Erythroblast (primary cell): ENCODE measurements around the gene UACA.
"Not testable (repeated sequence)": the region's sequence is repeated elsewhere in the genome, so short reads cannot be mapped to it uniquely, and the experiment has no call there.

ENCODE experiments used
- DNase-seq, 2 experiments: peaks; one replicate each; lab custom pipeline; 2025; lab: John Stamatoyannopoulos, UW
- GATA1 ChIP-seq: IDR thresholded peaks from 2 replicates; pipeline ENCODE4 v1.6.1; 2011; ENCODE audit warnings: low read depth, mild to moderate bottlenecking, control low read depth, low read length, moderate library complexity
- POLR2A ChIP-seq: IDR thresholded peaks from 2 replicates; pipeline ENCODE4 v1.6.1; 2011; ENCODE audit warnings: mild to moderate bottlenecking, low read length

Gene UACA

DNA sequence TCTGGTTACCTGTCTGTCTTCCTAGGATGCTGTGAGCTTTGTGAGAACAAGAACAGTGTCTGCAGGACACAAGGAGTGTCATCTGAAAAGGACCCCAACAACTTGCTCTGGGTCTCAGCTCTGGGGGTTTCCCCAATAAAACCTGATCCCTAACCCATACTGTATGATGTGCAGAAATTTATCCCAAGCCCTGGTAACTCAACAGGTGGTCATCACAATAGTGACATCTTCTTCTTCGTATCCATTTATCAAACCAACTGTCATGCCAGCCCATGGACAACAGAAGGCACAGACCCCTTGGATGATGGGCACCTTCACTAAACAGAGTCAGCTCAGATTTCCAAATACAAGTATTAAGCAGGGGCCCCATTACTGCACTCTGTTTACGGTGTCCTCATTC lies 127.5 kb downstream of the UACA start:
- TF ChIP-seq GATA1 (no peak), POLR2A (no peak)
- DNase-seq, result no peak

DNA sequence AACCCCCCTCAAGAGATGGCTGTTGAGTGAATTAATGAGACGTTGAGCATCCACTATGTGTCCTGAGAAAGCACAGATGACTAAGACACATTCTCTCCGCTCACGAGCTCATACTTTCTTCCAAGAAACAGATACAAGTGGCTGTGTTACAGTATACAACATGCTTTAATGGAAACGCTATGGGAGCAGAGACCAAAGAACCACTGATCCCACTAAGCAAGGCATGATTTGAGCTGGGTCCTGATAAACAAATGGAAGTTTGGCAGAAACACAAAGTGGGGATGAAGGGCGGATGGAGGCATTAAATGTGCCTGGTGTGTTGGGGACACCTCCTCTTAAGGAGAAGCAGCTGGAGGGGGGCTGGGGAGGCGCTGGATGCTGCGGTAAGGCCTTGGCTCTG lies 129.4 kb downstream of the UACA start:
- no peak for TF ChIP-seq GATA1
- DNase-seq, result no peak

DNA sequence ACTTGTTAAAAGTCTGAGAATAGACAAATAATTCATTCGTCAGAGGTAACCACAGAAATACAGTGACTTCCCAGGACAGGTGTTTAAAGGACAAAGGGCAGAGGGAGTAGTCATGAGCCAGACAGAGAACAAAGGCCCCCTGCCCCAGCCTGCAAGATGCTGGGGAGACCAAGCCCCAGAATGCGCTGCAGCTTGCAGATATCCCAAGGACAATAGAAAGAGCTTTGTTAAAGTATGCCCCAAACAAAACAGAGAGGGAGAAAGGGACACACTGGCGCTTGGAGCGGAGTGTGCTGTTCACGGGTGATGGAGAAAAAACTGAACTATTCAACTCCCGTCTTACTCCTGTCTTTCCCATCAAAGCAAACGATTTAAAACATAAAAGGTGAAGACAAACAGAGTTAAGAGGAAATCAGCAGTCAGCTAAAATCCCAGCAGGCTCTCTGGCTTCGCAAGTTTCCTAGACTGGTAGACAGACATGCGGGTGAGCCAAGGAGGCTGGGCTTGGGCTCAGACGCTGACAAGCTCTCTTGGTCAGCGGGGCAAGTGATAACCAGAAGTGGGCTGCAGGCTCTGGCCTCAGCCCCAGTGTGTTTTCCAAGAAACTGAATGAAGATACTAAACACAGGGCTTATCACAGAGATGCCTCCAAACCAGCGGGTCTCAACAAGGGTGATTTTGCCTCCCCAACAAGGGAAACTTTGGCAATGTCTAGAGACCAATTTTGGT lies 130.1 kb downstream of the UACA start:
- TF ChIP-seq POLR2A (no peak), GATA1 (no peak)
- DNase-seq, result peak; percentile 71 to 92

DNA sequence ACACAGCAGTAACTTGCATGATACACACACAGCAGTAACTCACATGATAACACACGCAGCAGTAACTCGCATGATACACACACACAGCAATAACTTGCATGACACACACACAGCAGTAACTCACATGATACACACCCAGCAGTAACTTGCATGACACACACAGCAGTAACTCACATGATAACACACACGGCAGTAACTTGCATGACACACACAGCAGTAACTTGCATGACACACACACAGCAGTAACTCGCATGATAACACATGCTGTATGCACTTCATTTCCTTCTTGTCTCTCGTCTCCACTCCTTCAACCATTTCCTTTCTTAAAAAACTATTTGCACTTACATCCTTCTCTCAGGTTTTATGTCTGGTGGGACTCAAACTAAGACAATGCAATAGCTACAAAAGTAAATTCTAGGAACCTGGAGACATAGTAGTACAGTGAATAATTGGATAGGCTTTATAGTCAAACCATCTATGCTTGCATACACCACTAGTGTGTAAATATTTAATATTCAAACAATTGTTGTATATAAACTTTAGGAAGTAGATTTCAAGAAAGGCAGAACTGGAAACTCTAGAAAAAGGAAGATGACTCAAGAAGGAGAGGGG lies 130.8 kb downstream of the UACA start:
- TF ChIP-seq POLR2A, result no peak
- no peak for TF ChIP-seq GATA1
- peak; percentile 36 to 68 for DNase-seq

DNA sequence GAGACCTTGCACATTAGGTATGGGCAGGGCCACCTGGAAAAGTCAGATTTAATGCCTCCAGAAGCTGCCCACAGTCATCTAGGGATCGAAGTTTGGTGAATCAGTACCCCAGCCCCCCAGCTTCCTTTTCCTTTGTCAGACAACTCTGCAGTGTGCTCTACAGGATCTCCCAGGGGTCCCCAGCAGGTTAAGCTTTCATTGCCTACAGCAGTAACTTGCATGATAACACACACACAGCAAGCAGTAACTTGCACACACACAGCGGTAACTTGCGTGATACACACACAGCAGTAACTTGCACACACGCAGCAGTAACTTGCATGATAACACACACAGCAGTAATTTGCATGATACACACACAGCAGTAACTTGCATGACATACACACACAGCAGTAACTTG lies 131.3 kb downstream of the UACA start:
- DNase-seq, result no peak
- no peak for TF ChIP-seq GATA1
- no peak for TF ChIP-seq POLR2A

DNA sequence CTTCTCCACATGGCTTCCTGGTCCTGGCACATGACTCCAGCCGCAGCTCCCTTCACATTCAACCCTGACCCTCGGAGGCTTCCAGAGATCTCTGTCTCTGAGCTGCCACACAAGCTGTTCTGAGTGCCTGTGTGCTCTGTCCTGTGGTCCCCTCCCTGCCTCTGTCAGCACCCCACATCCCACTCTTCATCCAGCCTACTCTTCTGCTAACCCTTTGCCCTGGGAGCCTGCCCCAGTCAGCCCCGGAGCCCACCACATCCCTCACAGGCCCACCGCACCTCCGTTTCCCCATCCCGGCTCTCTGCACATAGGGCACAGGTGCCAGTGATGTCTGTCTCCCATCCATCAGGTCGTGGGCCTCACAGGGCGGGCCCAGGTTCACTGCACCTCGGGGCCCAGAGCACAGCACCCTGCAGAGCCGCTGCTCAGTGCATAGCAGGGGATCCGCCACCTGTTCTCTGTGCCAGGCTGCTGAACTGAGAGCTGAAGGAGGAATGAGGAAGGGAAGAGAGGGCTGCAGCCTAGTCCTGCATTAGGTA lies 133.6 kb downstream of the UACA start:
- DNase-seq, result no peak
- no peak for TF ChIP-seq POLR2A
- TF ChIP-seq GATA1, result no peak

DNA sequence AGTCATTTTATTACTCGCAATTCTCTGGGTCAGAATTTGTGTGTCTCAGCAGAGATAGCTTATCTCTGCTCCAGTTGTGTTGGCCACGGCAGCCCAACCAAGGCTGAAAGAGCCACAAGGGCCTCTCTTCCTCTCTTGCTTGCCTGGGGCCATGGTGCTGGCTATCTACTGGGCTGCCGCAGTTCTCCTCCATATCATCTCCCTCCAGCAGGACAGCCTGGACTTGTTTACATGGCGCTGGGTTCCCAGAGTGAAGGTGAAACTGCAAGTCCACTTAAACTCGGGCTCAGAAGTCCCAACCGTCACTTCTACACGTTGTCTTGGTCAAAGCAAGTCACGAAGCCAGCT lies 134.8 kb downstream of the UACA start:
- no peak for TF ChIP-seq POLR2A
- no peak for TF ChIP-seq GATA1
- peak; percentile 55 to 90 for DNase-seq

DNA sequence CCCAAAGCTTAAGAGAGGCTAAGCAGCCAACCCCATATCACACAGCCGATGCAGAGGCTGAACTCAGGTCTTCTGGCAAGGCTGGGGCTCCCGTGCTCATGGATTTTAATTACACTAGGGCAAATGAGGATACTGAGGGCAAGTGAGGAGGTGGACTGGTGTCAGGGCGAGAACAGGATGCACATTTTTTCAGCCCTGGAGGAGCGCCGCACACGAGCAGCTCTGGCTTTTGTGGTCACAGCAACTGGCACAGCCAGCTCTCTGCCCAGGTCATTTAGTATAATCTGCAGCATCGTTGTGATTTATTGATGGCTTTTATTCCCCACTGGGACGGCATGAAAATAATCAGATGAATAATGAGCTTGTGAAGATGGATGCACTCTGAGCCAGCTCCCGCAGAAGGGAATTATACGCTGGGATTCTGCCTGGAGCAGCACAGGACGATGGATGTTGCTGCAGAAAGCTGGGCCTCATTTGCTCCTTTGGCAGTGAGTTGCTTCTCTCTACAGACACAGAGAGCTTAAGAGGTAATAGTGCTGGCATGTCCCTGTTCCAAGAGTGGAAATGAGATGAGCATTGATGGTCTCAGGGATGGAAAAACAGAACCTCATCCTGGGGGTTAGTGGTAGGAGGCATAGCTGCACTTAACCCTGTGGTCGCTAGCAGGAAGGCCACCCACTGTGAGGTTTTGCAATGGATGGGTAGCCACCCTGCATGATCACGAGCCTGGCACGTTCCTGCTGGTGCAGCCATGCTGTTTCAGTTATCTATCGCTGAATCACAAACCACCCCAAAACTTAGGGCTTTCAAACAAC lies 135.4 kb downstream of the UACA start:
- TF ChIP-seq GATA1 (peak; percentile 36), POLR2A (no peak)

DNA sequence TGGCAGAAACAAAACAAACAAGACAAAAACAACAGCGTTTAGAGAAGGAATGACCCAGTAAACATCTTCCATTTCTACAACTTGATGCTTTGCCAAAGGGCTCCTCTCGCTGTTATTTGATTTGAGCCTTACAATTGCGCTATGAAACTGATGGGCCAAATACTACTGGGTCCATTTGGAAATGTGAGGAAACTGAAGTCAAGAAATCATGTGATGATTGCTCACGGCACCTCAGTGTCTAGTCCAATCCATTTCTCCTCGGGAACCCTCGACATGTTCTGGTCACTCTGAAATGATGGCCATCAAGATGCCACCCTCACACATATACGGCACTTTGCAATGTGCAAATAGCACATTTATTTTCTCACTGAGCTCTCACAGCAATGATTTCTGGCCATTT lies 136.0 kb downstream of the UACA start:
- no peak for DNase-seq
- TF ChIP-seq GATA1, result no peak
- no peak for TF ChIP-seq POLR2A

More for the DNA sequence above, 135.4 kb downstream of the UACA start:
- DNase-seq, result peak in 1 of 2 experiments; percentile 21

DNA sequence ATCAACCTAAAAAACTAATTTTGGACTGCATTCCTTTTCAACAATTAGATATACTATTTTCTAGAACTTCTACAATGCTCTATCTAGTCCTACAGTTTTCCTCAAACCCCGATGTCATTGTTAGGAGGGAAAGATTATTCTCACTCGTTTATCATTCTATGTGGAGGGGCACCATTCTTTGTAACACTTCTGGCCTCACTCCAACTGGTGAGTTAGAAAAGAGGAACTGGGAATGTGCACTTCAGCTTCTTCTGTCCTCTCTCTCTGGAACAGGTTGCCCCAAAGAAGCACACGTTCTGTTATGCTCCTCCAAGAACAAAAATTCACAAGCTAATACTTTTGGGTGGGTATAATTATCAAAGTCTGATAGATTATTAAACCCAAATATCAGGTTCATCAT lies 137.9 kb downstream of the UACA start:
- peak; percentile 5 to 34 for DNase-seq
- no peak for TF ChIP-seq POLR2A
- no peak for TF ChIP-seq GATA1

DNA sequence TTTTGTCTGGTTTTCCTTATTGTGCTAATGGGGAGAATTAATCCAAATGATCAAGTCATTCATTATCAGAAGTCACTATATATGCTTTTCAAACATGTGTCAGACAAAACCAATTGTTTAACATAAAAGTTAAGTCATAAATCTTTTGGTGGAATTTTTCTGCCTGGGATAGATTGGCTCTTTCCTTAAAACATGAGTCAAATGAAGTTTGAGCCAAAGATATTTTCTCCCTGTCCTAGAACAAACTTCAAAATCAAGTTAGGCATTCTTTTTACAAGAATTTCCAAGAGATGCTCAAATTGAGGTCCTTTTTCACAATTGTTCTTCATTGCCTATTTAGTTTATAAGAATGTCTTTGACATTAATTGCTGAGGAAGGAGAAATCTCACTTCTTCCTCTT lies 138.3 kb downstream of the UACA start:
- DNase-seq, result no peak
- no peak for TF ChIP-seq POLR2A
- TF ChIP-seq GATA1, result no peak

DNA sequence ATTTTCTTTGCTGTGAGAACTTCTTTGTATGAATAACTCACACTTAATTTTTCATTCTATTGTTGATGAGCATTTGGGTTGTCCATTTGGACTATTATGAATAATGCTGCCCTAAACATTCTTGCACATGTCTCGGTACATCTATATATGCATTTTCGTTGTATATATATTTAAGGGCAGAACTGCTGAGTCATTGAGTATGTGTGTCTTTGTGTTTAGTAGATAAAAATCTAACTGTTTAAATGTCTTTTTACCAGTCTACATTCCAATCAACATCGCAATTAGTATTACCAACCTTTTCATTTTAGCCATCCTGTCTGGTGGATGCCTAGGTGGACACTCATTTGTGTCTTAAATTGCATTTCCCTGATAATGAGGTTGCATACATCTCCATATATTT lies 144.4 kb downstream of the UACA start:
- TF ChIP-seq GATA1 (no peak), POLR2A (no peak)
- DNase-seq, result peak; percentile 9 to 23

DNA sequence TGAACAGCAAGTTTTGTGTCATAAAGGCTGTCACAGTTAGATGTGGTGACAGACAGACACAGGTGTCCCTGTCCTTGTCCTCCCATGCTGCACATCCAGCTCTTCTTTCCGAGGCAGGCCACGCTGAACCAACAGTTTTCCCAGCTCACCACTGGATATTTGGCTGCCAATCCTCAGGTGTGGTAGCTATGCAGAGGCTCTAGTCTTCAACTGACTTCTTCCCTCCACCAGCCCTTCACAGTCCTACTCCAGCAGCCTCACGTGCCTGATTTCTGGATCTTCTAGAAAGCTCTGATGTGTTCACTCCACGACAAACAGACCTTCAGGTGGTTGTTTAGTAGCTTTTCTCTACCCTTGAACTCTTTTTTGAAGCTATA lies 145.5 kb downstream of the UACA start:
- no peak for DNase-seq
- TF ChIP-seq GATA1 (no peak), POLR2A (no peak)

DNA sequence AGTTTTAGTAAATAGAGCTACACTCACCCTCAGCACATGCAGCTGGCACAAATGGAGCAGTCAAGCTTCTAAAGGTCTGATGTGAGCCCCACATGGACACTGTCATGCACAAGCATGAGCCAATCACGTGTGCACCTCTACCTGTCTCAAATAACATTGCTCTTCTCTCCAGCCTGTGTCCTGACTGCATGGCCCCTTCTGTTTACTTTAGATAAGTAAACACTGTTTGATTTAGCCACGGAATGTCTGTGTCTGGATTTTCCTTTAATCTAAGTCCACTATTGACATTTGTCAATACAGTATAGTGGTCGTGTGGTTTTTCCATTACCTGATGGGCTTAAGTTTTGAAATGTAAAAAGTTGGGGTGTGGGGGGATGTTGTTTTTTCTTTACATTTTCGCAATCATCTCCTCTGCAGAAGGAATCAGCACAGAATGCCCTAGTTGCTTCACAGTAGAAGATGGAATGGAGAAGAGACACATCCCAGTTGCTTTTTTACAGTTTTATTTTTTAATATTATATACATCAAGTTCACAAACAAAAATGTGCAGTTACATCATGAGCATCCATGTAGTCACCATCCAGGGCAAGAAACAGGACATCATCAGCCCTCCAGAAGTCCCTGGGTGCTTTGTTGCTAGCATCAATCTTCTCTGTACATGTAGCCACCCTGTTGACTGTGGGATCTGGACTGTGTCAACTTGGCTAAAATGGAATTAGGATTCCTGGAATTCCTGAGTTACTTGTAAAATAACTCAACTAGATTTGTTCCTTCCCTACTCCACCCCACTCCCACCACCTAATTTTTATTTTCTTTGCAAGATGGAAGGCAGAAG lies 146.1 kb downstream of the UACA start:
- no peak for DNase-seq
- no peak for TF ChIP-seq GATA1
- TF ChIP-seq POLR2A, result no peak

DNA sequence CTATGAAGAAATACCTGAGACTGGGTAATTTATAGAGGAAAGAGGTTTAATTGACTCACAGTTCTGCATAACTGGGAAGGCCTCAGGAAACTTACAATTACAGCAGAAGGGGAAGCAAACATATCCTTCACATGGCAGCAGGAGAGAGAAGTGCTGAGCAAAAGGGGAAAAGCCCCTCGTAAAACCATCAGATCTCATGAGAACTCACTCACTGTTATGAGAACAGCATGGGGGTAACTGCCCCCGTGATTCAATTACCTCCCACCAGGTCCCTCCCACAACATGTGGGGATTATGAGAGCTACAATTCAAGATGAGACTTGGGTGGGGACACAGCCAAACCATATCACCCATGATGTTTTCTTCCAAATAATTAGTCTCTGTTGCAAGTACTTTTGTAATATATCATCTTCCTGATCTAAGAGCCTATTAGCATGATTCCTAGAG lies 147.0 kb downstream of the UACA start:
- not testable (repeated sequence) for DNase-seq
